Stimulated activated naive CD8-positive, alpha-beta T cell treated with anti-CD3 and anti-CD28 coated beads, Interleukin-15, Interleukin-2, amounts not matched to agents 100 U/mL and 50 U/mL, for 24 hours (primary cell): ENCODE results near the gene DDX5.
A peak's percentile ranks its signal among the peaks of the same experiment; 100 is the strongest.

ENCODE experiments used
- ATAC-seq: fragments of 150-1000 bp; cut with Tn5 transposase; one replicate; pipeline ENCODE4 v1.10.0; 2021
- DNase-seq: peaks from one replicate; pipeline ENCODE4 v3.0.0; 2021

The DDX5 gene

GRCh38 chr17:64506201-64506575, at the start of gene DDX5:
Gene DDX5 (minus strand): TSS chr17:64506289. CDS start chr17:64506119, 170 bp downstream.
- ATAC-seq = no peak

GRCh38 chr17:64555281-64555680, 49.2 kb upstream of the DDX5 start:
- ATAC-seq (no peak), DNase-seq (no peak)

More at GRCh38 chr17:64506201-64506575, at the start of gene DDX5:
- DNase-seq = peak; percentile 98

- ATAC-seq = no peak
- DNase-seq = no peak
These were observed 48.0 kb upstream of the DDX5 start for GRCh38 chr17:64554028-64554637.

- DNase-seq (no peak), ATAC-seq (no peak)
These were observed 45.4 kb upstream of the DDX5 start for GRCh38 chr17:64551461-64551860.

- DNase-seq (no peak), ATAC-seq (no peak)
These were observed 41.2 kb upstream of the DDX5 start for GRCh38 chr17:64547319-64547718.

GRCh38 chr17:64546716-64547115, 40.6 kb upstream of the DDX5 start:
- ATAC-seq (no peak), DNase-seq (no peak)

- no peak for ATAC-seq
These were observed 38.7 kb upstream of the DDX5 start for GRCh38 chr17:64544742-64545141.

GRCh38 chr17:64540118-64540776, 34.2 kb upstream of the DDX5 start:
- DNase-seq (no peak), ATAC-seq (no peak)

More at GRCh38 chr17:64544742-64545141, 38.7 kb upstream of the DDX5 start:
- DNase-seq = no peak

GRCh38 chr17:64538508-64539130, 32.5 kb upstream of the DDX5 start:
- DNase-seq (no peak), ATAC-seq (no peak)

- DNase-seq (no peak), ATAC-seq (no peak)
These were observed 31.4 kb upstream of the DDX5 start for GRCh38 chr17:64537488-64537887.

GRCh38 chr17:64536913-64537312, 30.8 kb upstream of the DDX5 start:
- no peak for DNase-seq
- no peak for ATAC-seq

- no peak for DNase-seq
- ATAC-seq = no peak
These were observed 29.3 kb upstream of the DDX5 start for GRCh38 chr17:64535357-64535756.

- no peak for ATAC-seq
- no peak for DNase-seq
These were observed 28.1 kb upstream of the DDX5 start for GRCh38 chr17:64534187-64534586.

GRCh38 chr17:64533784-64534183, 27.7 kb upstream of the DDX5 start:
- no peak for DNase-seq
- ATAC-seq = no peak

GRCh38 chr17:64532409-64532808, 26.3 kb upstream of the DDX5 start:
- DNase-seq (no peak), ATAC-seq (no peak)

GRCh38 chr17:64531955-64532371, 25.9 kb upstream of the DDX5 start:
- no peak for DNase-seq
- ATAC-seq = no peak

- ATAC-seq = no peak
- DNase-seq = no peak
These were observed 23.1 kb upstream of the DDX5 start for GRCh38 chr17:64529221-64529620.

GRCh38 chr17:64527914-64528313, 21.8 kb upstream of the DDX5 start:
- ATAC-seq (no peak), DNase-seq (no peak)

- DNase-seq = no peak
- no peak for ATAC-seq
These were observed 14.3 kb upstream of the DDX5 start for GRCh38 chr17:64520359-64520758.

GRCh38 chr17:64519601-64520000, 13.5 kb upstream of the DDX5 start:
- DNase-seq (no peak), ATAC-seq (no peak)

GRCh38 chr17:64515829-64516228, 9.7 kb upstream of the DDX5 start:
- no peak for ATAC-seq
- DNase-seq = no peak

GRCh38 chr17:64515419-64515818, 9.3 kb upstream of the DDX5 start:
- ATAC-seq (no peak), DNase-seq (no peak)

GRCh38 chr17:64509179-64509578, 3.1 kb upstream of the DDX5 start:
- ATAC-seq (no peak), DNase-seq (no peak)

GRCh38 chr17:64508683-64509082, 2.6 kb upstream of the DDX5 start:
- no peak for DNase-seq
- no peak for ATAC-seq
